H1 (cell line): Measurements from ENCODE around the gene R3HDML. TPM values are rescaled to one million over a fixed set of nuclear protein-coding genes. Genes with fewer than 3 reads are reported as not detected.

ENCODE experiments used
- ASH2L ChIP-seq: fragments of 200-600, 300-600 bp; sonication (generic); IDR thresholded peaks from one replicate; pipeline ENCODE4 v1.7.1; 2017; ENCODE audit warnings: low read length
- CTBP2 ChIP-seq: IDR thresholded peaks from 2 replicates; pipeline ENCODE4 v1.7.0; 2011; ENCODE audit warnings: borderline replicate concordance, mild to moderate bottlenecking, moderate library complexity, mixed read lengths, low read length; ENCODE audit not compliant: insufficient read depth, insufficient read length
- GTF2F1 ChIP-seq: IDR thresholded peaks from 2 replicates; pipeline ENCODE4 v1.6.1; 2012; ENCODE audit warnings: low read depth, low read length, improper control_type of control experiment, borderline replicate concordance
- HDAC6 ChIP-seq: IDR thresholded peaks from one replicate; pipeline ENCODE4 v1.7.1; 2012; ENCODE audit warnings: low read depth, mild to moderate bottlenecking, inconsistent platforms, low read length, moderate library complexity
- JUN ChIP-seq: IDR thresholded peaks from 2 replicates; pipeline ENCODE4 v1.6.1; 2011; ENCODE audit warnings: low read depth, mild to moderate bottlenecking, improper control_type of control experiment, low read length
- KDM1A ChIP-seq: fragments of 200-600, 300-600 bp; sonication (generic); IDR thresholded peaks from 2 replicates; pipeline ENCODE4 v1.7.1; 2016; ENCODE audit warnings: mild to moderate bottlenecking, low read length, borderline replicate concordance
- MAFK ChIP-seq: IDR thresholded peaks from 2 replicates; pipeline ENCODE4 v1.6.1; 2012; ENCODE audit warnings: low read depth, mild to moderate bottlenecking, improper control_type of control experiment, low read length
- NRF1 ChIP-seq: IDR thresholded peaks from 2 replicates; pipeline ENCODE4 v1.6.1; 2011; ENCODE audit warnings: mild to moderate bottlenecking, low read depth, low read length, improper control_type of control experiment
- POLR2A ChIP-seq, 2 experiments: IDR thresholded peaks; 1 replicate in 1 of 2; 2 replicates in 1 of 2; pipeline ENCODE4 v1.6.1; 2011; ENCODE audit warnings: low read depth in 2 of 2, low read length in 2 of 2, mild to moderate bottlenecking in 2 of 2; ENCODE audit errors: control extremely low read depth in 1 of 2
- POLR2AphosphoS5 ChIP-seq: IDR thresholded peaks from 2 replicates; pipeline ENCODE4 v1.6.1; 2011; ENCODE audit warnings: low read depth, low read length
- POU5F1 ChIP-seq: IDR thresholded peaks from 2 replicates; pipeline ENCODE4 v1.6.1; 2011; ENCODE audit warnings: low read depth, mild to moderate bottlenecking, low read length, moderate library complexity
- RFX5 ChIP-seq: IDR thresholded peaks from 2 replicates; pipeline ENCODE4 v1.6.1; 2011; ENCODE audit warnings: low read depth, low read length, improper control_type of control experiment, borderline replicate concordance
- RXRA ChIP-seq: IDR thresholded peaks from 2 replicates; pipeline ENCODE4 v1.6.1; 2011; ENCODE audit warnings: low read depth, mild to moderate bottlenecking, low read length, moderate library complexity; ENCODE audit not compliant: insufficient read depth
- SAP30 ChIP-seq: fragments of 300-600 bp; sonication (generic); IDR thresholded peaks from 2 replicates; pipeline ENCODE4 v1.7.1; 2012; ENCODE audit warnings: low read length, moderate library complexity, mild to moderate bottlenecking, inconsistent platforms; ENCODE audit not compliant: insufficient read depth, insufficient replicate concordance
- SIN3A ChIP-seq, 2 experiments: IDR thresholded peaks in 1 of 2; conservative IDR thresholded peaks in 1 of 2; 2 replicates each; pipeline ENCODE4 v1.6.1; 2011 to 2012; ENCODE audit warnings: low read length in 2 of 2, improper control_type of control experiment in 1 of 2, low read depth in 1 of 2, mild to moderate bottlenecking in 1 of 2
- SIRT6 ChIP-seq: IDR thresholded peaks from one replicate; pipeline ENCODE4 v1.7.1; 2012; ENCODE audit warnings: low read length, inconsistent platforms
- SIX5 ChIP-seq: IDR thresholded peaks from 2 replicates; pipeline ENCODE4 v1.6.1; 2011; ENCODE audit warnings: mild to moderate bottlenecking, low read depth, low read length
- SP1 ChIP-seq: IDR thresholded peaks from 2 replicates; pipeline ENCODE4 v1.6.1; 2011; ENCODE audit warnings: low read depth, low read length
- SP4 ChIP-seq: IDR thresholded peaks from 2 replicates; pipeline ENCODE4 v1.6.1; 2012; ENCODE audit warnings: low read length, inconsistent platforms
- SRF ChIP-seq: IDR thresholded peaks from 2 replicates; pipeline ENCODE4 v1.6.1; 2011; ENCODE audit warnings: mild to moderate bottlenecking, low read depth, low read length, moderate library complexity
- TAF1 ChIP-seq: IDR thresholded peaks from 2 replicates; pipeline ENCODE4 v1.6.1; 2011; ENCODE audit warnings: mild to moderate bottlenecking, low read depth, low read length
- TCF12 ChIP-seq: IDR thresholded peaks from 2 replicates; pipeline ENCODE4 v1.6.1; 2011; ENCODE audit warnings: low read depth, mild to moderate bottlenecking, low read length
- YY1 ChIP-seq: IDR thresholded peaks from 2 replicates; pipeline ENCODE4 v1.6.1; 2011; ENCODE audit warnings: low read depth, mild to moderate bottlenecking, low read length
- ZNF274 ChIP-seq: IDR thresholded peaks from 2 replicates; pipeline ENCODE4 v1.7.0; 2012; ENCODE audit warnings: low read length, borderline replicate concordance; ENCODE audit errors: extremely low read depth
- polyA plus RNA-seq, 7 experiments: library from polyadenylated mRNA; depleted of rRNA in 3 of 7; stranded (reverse) in 5 of 7; unstranded in 2 of 7; fragments of >200 nt in 5 of 7; fragments of 200-250 nt in 2 of 7; gene quantifications; 1 replicate in 5 of 7; 2 replicates in 1 of 7; 4 replicates in 1 of 7; pipeline versions ENCODE4 v1.2.1 to v1.2.3, GENCODE V29; 2011 to 2013; ENCODE audit warnings: missing spikeins in 2 of 7, mixed read lengths in 2 of 7
- total RNA-seq: library from RNA; stranded (reverse); fragmentation: NEBNext Ultra II Directional; extraction: Animal tissue kit (Norgen Biotek cat#: 25700); gene quantifications from 2 replicates; pipeline ENCODE4 v1.2.1, GENCODE V29; 2021
- TF ChIP-seq, protein P1 (sequence below): IDR thresholded peaks from 2 replicates; pipeline ENCODE4 v1.6.1; 2012; ENCODE audit warnings: inconsistent platforms

The R3HDML gene
- total and polyA plus RNA-seq, 2 of the 8 experiments (the other 6 are each of a cell fraction or from before 2014, with no cell fraction given), result not detected

- no peak for TF ChIP-seq ZNF274
- no peak for TF ChIP-seq YY1
- TF ChIP-seq POLR2AphosphoS5, result peak; percentile 50; the same call in 1 of the 2 replicates
- TF ChIP-seq GTF2F1, result no peak
- no peak for TF ChIP-seq HDAC6
- no peak for TF ChIP-seq RXRA
- no peak for TF ChIP-seq SP1
- no peak for TF ChIP-seq KDM1A
- no peak for TF ChIP-seq TCF12
- no peak for TF ChIP-seq SIX5
- TF ChIP-seq POU5F1, result no peak
- 0 out of 3 replicates have a peak, but pooled peaks of 1 of the 2 experiments have one; percentile 31 for TF ChIP-seq POLR2A (IDR thresholded peaks at IDR 0.05; ENCODE audit: control extremely low read depth in 1 of 2, low read depth in 2 of 2, low read length in 2 of 2)
- TF ChIP-seq, protein P1, sequence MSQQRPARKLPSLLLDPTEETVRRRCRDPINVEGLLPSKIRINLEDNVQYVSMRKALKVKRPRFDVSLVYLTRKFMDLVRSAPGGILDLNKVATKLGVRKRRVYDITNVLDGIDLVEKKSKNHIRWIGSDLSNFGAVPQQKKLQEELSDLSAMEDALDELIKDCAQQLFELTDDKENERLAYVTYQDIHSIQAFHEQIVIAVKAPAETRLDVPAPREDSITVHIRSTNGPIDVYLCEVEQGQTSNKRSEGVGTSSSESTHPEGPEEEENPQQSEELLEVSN, result no peak
- TF ChIP-seq SIN3A (conservative IDR thresholded peaks at IDR 0.05 in 1 of 2, IDR thresholded peaks at IDR 0.05 in 1 of 2; ENCODE audit: low read depth in 1 of 2, low read length in 2 of 2), result peak; percentile 46 to 77; a peak in 3 of 4 replicates
- no peak for TF ChIP-seq TAF1
- TF ChIP-seq SAP30, result no peak
- TF ChIP-seq SRF, result no peak
- no peak for TF ChIP-seq MAFK
- peak; percentile 93 for TF ChIP-seq NRF1
- no peak for TF ChIP-seq CTBP2
- no peak for TF ChIP-seq RFX5
- TF ChIP-seq SIRT6, result no peak
- no peak for TF ChIP-seq JUN
- TF ChIP-seq ASH2L, result no peak
- 0 out of 2 replicates have a peak, but pooled peaks have one; percentile 50 for TF ChIP-seq SP4
Measured at GRCh38 chr20:44310664-44311639, 25.9 kb upstream of the R3HDML start, which contains the start of gene FITM2 (continued).
